Skin epidermis (tissue), 12 donors: ENCODE data around the gene MAPK7.

Experiments
- H3K27ac ChIP-seq, 21 experiments: fragments of 200-600 bp; sonication (generic) in 11 of 21; one replicate each; pipeline ENCODE4 v1.5.0; 2020; ENCODE audit warnings: mild to moderate bottlenecking in 3 of 21, inconsistent platforms in 2 of 21, moderate library complexity in 2 of 21
- H3K4me3 ChIP-seq, 7 experiments: fragments of 200-600 bp; sonication (generic) in 2 of 7; one replicate each; pipeline ENCODE4 v1.5.0; 2020; ENCODE audit warnings: inconsistent platforms in 2 of 7, mild to moderate bottlenecking in 2 of 7, moderate library complexity in 1 of 7

The MAPK7 gene

DNA sequence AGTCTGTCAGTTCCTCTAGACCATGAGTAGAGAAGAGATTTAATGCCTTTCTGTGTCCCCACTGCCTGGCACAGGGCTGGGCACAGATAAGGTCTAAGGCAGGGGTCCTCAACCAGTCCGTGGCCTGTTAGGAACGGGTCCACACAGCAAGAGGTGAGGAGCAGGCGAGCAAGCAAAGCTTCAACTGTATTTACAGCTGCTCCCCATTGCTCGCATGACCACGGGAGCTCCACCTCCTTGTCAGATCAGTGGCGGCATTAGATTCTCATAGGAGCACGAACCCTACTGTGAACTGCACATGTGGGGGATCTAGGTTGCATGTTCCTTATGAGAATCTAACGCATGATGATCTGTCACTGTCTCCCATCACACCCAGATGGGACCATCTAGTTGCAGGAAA is 17.5 kb upstream of the MAPK7 start:
- no peak overlapping the region for H3K27ac ChIP-seq
- H3K4me3 ChIP-seq = no peak overlapping the region

DNA sequence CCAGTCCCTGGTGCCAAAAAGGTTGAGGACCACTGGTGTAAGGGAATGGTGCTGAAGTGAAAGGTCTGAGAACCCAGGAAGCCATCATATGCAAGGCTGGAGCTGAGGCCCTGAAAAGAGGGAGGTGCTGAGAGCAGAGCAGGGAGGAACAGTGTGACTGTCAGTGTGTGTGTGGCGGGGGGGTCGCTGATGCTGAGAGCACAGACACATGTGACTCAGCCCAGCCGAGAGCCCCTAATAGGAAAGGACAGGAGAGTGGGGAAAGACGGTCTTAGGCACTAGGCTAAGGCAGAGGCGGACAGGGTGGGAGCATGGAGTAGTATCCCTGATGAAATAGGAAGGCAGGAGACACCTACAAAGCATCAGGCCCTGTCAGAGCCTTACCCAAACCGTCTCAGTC is 17.0 kb upstream of the MAPK7 start:
- Histone ChIP-seq H3K4me3 (no peak overlapping the region), H3K27ac (no peak overlapping the region)

DNA sequence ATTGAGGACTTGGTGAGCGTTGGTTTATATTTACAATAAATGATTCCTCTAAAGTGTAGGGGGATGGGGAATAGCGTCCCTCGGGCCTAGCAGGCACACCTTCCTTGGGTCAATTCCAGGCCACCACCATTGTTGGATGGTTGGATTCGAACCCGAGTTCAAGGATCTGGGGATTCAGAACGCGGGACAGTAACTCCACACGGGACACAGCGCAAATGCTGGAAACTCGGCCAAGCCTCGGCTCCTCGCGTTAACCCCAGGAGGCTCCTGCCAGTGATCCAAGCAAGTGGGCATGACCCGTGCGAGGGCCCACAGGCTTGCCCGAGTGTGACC is 16.4 kb upstream of the MAPK7 start:
- Histone ChIP-seq H3K27ac (peak overlapping the region in 18 of 21 experiments; percentile 45 to 91 (median 74)), H3K4me3 (peak overlapping the region; percentile 41 to 82 (median 56))

DNA sequence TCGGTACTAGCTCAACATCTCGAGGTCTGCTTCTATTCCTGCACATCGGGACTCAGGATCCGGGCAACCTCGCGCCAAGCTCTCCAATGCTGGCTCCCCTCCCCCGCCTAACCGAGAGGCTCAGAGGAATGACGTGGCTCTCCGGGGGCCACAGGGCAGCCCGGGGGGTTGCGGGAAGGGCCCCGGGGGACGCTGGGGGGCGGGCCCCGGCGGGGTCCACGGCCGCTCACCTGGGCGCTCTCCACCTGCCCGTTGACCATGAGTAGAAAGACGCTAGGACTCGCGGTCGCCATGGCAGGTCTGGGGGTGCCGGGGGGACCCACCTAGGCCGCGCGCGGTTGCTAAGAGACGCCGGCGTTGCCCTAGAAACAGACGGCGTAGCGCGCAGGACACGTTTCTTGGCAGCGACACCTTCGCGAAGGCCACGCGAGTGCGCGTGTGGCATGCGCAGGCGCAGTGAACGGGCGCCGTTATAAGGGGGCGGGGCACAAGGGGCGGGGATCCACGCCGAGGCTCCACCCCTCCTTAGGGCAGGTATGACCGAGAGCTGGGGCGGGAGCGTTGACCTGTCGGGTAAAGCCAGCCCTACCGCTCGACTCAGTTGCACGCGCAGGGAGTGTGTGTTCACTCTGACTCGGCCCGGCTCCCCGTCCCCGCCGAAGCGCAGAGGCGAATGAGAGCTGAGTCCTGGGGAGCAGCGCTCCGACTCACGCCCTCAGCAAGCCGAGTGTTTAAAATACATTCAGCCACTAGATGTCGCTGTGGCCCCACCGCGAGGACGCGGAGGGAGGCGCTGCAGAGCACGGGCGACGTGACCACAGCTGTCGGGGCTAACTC is 15.8 kb upstream of the MAPK7 start, which contains the start of gene B9D1:
TSS of gene B9D1 (minus strand) at position 447 of the 837 bp plus-strand sequence. CDS start at position 293, 154 bp downstream.
- peak within 1 kb of the TSS; percentile 24 to 91 (median 73) for H3K27ac ChIP-seq
- peak within 1 kb of the TSS; percentile 41 to 82 (median 56) for H3K4me3 ChIP-seq

DNA sequence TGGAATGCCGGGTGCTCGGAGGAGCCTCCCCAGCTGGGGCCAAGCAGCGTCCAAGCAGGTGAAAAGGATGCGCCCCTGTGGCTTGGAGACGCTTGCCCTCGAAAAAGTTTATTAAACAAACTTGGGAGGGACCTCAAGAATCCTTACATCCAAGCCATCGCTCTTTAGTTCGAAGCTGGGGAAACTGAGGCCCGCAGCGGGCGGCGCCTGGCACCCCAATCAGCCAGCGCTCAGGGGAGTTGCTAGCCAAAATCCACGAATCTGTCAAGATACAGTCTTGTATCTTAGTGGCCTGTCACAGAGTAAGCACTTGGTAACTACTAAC is 15.2 kb upstream of the MAPK7 start:
- peak overlapping the region in 6 of 7 experiments; percentile 41 to 82 (median 64) for H3K4me3 ChIP-seq
- H3K27ac ChIP-seq = peak overlapping the region in 16 of 21 experiments; percentile 24 to 91 (median 74)

DNA sequence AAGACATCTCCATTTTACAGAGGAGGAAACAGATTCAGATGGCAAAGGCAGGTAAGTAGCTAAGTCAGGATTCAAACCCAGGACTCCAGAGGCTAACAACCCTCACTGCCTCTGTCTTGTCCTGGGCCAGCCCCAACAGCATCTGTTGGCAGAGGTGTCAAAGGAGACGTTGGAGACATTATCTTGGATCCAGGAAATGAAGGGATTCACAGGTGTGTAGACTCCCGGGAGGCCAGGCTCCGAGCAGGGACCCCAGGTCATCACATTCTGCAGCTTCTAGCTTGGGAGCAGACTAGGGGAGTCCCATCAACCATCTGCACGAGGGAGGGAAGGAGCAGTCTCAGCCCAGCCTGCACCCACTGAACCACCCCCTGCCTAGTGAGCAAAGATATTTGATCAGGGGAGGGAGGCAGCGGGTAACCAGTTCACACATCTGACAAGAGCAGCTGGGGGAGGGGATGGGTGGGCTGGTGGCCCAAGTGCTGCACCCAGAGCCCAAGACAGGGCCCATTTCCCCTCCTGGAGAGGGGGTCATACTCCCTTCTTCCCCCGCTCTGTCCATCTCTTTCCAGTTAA is 14.8 kb upstream of the MAPK7 start:
- peak overlapping the region in 7 of 21 experiments; percentile 52 to 86 (median 79) for H3K27ac ChIP-seq
- no peak overlapping the region for H3K4me3 ChIP-seq

DNA sequence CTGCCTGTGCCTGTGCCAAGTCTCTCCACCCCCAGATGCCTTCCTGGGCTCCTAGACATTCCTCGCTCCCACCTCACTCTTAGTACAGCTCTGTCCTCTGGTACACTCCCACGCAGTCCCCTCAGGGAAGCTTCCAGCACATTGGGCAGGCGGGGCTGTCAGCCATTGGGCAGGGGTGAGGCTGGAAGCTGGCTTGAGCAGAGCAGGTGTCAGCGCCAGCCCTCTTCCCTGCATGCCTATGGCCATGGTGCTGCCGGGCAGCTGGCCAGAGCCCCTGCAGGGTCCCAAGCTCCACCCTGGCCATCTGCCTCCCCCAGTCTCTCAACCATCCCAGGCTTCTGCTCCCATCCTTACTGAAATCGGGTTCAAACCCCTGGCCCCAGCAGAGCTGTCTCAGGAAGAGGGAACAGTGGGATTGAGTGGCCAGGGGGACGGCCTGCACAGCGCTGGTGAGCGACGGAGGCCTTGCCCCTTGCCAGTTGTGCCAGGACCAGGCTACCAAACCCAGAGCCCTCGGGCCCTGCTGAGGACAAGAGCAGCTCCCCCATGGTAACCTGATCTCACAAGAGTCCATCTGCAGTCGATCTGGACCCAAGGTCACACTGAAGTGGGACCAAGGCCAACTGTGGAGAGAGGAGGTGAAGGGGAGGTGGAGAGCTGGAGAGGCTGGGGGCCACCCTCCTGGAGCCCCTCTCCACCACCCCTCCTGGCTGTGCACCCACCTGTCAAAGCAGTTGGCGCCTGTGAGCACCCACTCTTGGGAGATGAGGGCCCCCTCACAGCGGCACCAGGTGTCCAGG is 13.4 kb upstream of the MAPK7 start:
- H3K4me3 ChIP-seq = no peak overlapping the region
- peak overlapping the region in 1 of 21 experiments; percentile 2 for H3K27ac ChIP-seq

DNA sequence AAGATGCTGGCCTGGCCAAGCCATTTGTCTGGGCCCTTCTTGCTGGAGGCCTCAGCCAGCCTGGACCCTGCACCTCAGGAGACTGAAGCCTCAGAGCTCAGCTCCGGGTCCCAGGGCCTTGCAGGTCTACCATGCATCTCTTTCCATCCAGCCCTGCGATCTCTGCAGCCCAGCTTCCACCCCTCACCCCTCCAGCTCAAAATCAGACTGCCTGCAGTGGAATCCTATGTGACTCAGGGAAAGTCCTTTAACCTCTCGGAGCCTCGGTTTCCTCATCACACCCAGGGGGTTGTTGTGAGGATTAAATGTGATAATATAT is 12.8 kb upstream of the MAPK7 start:
- H3K4me3 ChIP-seq = no peak overlapping the region

DNA sequence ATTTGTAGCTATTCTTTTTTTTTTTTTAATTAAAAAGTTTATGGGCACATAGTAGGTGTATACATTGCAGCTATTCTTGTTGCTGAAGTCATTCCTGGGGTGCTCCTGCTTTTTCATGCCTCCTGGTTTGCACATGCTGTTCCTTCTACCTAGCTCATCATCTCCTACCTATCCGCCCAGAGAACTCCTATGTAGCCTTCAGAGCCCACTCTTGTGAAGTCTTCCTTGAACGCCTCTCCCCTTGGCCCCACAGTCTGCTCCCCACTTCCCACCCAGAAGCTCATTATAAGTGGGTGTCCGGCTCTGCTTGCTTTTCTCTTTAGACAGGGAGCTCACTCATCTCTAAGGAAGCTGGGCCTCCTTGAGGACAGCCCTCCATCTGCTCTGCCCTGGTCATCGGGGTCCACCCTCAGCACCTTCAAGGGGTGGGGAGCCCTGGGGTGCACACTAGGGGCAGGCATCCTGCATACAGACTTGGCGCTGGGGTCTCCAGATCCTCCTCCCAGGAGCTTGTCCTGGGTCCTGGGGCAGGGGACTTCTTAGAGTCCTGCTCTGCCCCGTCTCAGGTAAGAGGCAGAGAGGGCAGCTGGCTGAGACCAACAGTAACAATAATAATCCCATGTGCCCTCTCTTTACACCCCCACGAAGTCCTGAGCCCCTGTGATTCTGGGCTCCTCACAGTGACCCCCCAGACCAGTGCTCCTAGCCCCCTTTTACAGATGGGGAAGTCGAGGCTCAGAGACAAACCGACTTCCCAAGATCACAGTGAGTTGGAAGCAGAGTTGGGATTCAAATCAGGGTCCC is 12.3 kb upstream of the MAPK7 start:
- Histone ChIP-seq H3K27ac (no peak overlapping the region), H3K4me3 (no peak overlapping the region)

More for the DNA sequence above, 12.8 kb upstream of the MAPK7 start:
- no peak overlapping the region for H3K27ac ChIP-seq

DNA sequence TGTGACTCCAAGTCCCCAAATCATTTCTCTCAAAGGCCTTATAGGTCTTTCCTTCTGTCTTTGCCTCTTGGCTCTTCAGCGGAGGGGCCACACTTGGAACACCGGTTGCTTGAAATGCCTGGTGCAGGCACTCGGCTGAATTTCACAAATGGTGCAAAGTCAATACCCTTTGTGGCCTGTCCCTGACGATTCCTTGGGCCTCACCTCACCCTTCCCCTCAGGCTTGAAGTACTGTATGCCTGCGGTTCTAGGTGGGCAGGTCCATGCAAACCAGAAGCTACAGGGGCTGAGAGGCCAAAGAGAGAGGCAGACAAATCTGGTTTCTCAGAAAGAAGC is 11.7 kb upstream of the MAPK7 start:
- no peak overlapping the region for H3K27ac ChIP-seq
- no peak overlapping the region for H3K4me3 ChIP-seq

DNA sequence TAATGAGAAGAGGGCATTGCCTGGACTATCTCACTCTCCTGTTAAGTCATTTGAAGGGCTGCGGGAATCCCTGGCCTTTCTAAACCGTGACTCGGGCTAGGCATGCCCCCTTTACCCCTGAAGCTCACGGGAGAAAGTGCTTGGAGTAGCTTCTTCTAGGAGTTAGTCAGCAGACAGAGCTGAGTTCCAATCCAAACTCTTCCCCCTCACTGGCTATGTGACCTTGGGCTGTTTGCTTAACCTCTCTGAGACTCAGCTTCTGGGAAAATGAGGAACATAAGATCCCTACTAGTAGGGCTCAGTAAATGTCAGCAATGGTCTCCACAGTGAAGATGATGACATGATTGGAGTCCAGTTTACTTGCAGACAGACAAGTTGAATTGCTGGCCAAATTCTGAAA is 10.1 kb upstream of the MAPK7 start:
- Histone ChIP-seq H3K4me3 (no peak overlapping the region), H3K27ac (no peak overlapping the region)

DNA sequence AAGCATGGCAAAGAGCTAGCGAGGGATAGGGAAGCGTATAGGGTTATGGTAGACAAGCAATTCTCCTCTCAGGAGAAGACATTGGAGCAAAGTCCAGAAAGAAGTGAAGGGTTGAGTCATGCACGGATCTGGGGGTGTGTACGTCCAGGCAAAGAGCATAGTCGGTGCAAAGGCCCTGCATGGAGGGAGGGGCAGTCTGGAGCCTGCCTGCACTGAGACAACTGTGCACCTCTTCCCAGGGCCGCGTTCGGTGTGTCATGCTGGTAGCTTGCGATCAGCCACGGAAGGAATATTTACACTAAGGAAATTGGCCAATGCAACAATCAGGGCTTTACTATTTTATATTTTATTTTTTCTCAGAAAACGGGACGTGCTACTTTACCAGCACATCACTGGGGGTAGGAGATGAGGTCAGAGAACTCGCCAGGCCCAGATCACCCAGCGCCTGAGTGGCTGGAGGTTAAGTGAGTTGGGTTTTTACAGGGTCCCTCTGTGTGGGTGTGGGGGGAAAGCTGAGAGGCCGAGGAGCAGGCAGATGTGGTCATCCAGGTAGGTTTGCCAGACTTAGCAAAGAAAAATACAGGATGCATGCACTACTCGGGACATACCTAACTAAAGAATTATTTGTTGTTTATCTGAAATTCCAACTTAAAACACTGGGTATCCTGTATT is 9.1 kb upstream of the MAPK7 start:
- Histone ChIP-seq H3K27ac (peak overlapping the region in 3 of 21 experiments; percentile 1 to 80 (median 28)), H3K4me3 (no peak overlapping the region)

DNA sequence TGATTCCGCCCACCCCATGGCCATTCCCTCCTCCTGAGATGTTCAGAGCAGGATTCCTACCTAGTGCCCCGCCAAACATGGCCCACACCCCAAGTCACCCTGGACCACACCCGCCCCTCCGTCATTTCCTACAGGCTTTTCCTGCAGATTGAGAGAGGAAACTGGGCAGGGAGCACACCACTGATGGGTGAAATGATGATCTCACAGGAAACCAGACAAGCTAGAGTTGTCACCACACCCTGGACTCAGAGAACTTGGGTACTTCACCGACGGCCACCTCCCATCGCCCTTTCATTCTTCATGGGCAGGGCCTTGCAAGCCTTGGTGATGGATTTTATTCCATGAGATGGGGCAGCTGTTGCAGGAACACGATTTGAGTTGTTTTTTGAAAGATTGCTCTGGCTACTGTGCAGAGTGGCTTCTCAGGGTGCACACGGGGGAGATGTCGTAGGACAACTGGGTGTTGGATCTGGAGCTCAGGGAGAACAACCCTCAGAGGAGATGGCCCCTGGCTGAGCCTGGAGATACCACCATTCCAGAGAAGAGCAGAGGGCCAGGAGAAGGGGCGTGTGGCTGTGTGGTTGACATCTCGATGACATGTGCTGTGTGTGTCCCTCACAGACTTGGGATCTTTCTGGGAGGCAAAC is 8.3 kb upstream of the MAPK7 start:
- Histone ChIP-seq H3K4me3 (no peak overlapping the region), H3K27ac (peak overlapping the region in 15 of 21 experiments; percentile 9 to 80 (median 57))

DNA sequence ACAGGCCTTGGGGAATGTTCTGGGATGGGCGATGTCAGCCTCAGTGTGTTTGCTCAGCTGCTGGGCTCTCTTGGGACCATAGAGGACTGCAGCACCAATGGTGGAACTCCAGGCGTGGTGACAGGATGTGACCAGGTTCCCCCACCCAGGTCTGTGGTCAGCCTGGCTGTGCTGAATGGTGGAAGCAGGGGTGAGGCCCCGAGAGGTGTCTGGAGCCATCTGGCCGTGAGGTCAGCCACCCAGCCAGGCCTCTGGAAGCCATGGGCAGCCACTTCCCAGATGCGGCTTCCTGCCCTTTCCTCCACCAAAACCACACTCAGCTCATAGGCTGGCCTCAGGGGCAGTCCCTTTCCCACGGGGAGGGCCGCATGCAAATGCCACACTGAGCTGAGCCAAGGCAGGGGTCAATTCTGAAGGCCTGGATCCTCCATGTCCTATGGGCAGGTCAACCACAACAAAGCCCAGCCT is 7.8 kb upstream of the MAPK7 start:
- Histone ChIP-seq H3K4me3 (no peak overlapping the region), H3K27ac (peak overlapping the region in 15 of 21 experiments; percentile 9 to 80 (median 57))

DNA sequence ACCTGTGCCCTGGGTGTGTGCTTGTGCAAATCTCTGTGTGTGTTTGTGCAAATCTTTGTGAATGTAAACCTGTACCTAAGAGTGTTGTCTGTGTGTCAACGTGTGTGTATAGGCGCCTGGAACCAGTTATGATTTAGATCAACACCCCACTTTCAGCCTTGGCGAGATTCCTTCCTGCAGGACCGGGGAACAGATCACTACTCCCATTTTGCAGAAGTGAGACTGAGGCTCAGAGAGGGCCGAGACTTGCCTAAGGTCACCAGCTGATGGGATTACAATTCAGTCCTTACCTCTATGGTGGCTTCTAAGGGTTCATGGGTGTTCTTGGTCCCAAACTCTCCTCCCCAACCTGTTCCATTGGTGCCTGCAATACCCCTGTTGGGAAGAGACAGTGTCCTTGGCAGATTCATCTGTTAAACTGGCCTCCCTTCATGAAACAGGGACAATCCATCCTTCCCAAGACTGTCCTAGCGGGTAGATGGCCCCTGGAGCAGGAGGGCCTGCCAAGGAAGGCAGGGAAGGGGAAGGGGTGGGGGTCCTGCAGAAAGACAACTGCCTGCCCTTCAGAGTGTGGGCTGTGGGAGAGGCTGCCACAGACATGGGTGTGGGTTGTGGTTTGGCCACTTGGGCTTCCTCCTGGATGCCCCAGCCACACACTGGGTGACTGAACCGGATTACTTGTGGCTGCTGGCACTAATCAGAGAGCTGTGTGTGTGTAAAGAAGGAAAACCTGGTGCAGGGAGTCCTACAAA is 6.9 kb upstream of the MAPK7 start:
- peak overlapping the region in 11 of 21 experiments; percentile 2 to 80 (median 31) for H3K27ac ChIP-seq
- no peak overlapping the region for H3K4me3 ChIP-seq

DNA sequence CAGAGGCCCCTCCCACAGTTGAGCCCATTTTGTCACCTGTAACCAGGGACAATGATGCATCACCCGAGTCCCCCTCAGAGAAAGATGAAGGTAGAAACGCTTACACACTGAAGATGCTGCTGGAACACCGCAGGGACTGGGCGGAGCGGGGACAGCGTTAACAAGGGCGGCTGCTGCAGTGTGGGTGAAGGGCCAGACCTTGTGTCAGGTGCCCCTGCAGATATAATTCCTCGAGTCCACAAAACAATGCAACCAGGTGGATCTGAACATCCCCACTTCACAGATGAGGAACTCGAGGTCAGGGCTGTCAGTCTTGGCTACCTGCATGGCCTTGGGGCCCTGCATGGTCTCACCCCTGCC is 6.3 kb upstream of the MAPK7 start:
- Histone ChIP-seq H3K4me3 (no peak overlapping the region), H3K27ac (peak overlapping the region in 4 of 21 experiments; percentile 2 to 71 (median 26))

DNA sequence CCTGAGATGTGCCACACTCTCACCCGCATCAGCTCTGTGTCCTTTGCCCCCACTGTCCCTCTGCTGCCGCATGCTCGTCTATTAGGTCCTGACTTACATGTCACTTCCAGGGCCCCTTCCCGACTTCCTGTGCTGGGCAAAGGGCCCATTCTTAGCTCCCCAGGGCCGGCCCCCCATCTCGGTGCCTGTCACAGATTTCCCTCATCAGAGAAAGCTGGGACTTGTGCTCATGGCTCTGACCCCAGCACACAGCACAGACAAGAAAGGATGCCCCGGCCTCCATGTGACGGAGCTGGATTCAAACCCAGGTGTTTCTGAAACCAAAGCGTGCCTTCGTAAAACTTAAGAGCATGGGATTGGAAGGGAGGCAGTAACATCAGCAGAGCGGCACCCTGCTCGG is 5.9 kb upstream of the MAPK7 start:
- Histone ChIP-seq H3K27ac (peak overlapping the region in 3 of 21 experiments; percentile 2 to 37 (median 14)), H3K4me3 (no peak overlapping the region)

DNA sequence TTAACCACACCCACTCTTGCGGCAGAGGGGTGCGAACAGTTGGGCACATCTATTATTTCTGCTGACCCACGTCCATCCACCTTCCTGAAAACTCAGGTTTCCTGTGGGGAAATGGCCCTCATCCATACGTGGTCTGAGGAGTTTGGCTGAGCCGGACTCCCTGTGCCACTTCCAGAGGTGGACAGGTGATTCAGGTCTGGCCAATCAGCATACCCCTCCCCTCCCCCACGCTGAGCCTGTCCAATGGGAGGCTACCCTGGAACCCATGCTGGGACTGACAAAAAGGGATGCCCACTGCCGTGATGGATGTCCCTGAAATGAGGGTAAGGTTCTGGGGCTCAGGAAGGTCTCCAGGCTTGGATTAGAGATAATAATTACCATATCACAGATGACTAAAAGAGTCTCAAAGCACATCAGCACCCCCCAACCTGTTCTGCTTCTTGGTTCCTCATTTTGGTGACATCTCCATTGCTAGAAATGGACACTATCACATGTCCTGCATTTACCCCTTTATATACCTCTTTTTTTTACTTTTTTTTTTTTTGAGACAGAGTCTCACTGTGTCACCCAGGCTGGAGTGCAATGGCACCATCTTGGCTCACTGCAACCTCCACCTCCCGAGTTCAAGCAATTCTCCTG is 5.3 kb upstream of the MAPK7 start:
- Histone ChIP-seq H3K4me3 (no peak overlapping the region), H3K27ac (peak overlapping the region in 1 of 21 experiments; percentile 37)
